ENCODE measurements around the gene SBF2.
"Not testable (repeated sequence)": the region's sequence is repeated elsewhere in the genome, so short reads cannot be mapped to it uniquely, and the experiment has no call there.

DNA sequence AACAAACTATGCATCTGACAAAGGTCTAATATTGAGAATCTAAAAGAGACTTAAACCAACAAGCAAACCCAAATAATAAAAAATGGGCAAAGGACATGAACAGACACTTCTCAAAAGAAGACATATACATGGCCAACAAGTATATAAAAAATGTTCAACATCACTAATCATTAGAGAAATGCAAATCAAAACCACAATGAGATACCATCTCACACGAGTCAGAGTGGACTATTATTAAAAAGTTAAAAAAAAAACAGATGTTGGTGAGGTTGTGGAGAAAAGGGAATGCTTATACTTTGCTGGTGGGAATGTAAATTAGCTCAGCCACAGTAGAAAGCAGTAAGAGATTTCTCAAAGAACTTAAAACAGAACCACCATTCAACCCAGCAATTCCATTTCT lies 348.3 kb downstream of the SBF2 start:
- TF ChIP-seq, protein P1, sequence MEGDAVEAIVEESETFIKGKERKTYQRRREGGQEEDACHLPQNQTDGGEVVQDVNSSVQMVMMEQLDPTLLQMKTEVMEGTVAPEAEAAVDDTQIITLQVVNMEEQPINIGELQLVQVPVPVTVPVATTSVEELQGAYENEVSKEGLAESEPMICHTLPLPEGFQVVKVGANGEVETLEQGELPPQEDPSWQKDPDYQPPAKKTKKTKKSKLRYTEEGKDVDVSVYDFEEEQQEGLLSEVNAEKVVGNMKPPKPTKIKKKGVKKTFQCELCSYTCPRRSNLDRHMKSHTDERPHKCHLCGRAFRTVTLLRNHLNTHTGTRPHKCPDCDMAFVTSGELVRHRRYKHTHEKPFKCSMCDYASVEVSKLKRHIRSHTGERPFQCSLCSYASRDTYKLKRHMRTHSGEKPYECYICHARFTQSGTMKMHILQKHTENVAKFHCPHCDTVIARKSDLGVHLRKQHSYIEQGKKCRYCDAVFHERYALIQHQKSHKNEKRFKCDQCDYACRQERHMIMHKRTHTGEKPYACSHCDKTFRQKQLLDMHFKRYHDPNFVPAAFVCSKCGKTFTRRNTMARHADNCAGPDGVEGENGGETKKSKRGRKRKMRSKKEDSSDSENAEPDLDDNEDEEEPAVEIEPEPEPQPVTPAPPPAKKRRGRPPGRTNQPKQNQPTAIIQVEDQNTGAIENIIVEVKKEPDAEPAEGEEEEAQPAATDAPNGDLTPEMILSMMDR (IDR thresholded peaks at IDR 0.05; ENCODE audit: borderline replicate concordance, extremely low read depth, low read length, poor library complexity, severe bottlenecking), result not testable (repeated sequence)
- TF ChIP-seq EZH2 (IDR thresholded peaks at IDR 0.05; ENCODE audit: borderline replicate concordance, low read depth, low read length, severe bottlenecking), result not testable (repeated sequence)
